HTERT RPE-1 (cell line): ENCODE measurements around the gene HRH1.
"Not testable (repeated sequence)": the region's sequence is repeated elsewhere in the genome, so short reads cannot be mapped to it uniquely, and the experiment has no call there.

ENCODE experiments used
- in situ Hi-C: fragments of 300-500 bp; cut with MboI; formaldehyde crosslinking; loops from 4 replicates; pipeline ENCODE4 v1.14.3; 2020; ENCODE audit warnings: low sequenced_read_pairs

HRH1 gene

DNA sequence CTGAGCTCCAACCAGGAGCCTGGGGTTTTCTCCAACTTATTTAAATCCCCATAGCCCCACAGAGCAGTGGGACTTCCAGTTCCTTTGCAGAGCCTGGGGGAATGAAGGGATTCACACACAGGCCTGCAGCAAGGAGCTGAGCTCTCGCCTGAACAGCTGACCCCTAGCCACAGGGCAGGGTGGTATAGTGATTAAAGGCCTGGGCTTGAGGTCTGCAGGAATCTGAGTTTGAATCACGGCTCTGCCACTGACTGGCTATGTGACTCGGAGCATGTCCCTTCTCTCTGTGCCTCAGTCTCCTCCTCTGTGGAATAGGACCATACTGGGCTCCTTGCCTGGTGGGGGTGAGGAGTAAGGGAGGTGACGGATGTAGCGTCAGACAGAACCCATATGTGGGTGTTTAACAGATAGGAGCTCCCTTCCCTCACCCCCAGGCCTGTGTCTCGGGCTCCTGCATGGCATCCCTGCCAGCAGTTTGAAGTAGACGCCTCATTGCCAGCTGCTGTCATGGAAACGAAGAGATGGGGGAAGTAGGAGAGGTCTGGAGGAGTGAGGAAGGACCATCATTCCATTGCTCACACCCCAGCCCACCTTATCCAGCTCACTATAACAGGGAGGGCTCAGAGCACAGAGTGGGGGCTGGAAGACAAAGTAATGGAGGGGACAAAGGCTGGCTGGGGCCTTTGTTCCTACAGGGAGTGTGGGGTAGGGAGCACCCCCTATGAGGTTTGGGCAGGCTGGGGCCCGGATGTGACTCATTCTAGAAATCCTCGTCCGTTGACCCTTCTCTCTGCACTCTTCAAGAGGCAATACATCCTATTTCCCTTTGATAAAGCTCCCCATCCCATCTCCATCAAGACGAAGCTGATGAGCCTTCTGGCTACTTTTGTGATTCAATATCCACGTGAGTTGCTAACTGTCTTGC is 14.8 kb downstream of the HRH1 start:
- in situ Hi-C loops, result no loop called here

DNA sequence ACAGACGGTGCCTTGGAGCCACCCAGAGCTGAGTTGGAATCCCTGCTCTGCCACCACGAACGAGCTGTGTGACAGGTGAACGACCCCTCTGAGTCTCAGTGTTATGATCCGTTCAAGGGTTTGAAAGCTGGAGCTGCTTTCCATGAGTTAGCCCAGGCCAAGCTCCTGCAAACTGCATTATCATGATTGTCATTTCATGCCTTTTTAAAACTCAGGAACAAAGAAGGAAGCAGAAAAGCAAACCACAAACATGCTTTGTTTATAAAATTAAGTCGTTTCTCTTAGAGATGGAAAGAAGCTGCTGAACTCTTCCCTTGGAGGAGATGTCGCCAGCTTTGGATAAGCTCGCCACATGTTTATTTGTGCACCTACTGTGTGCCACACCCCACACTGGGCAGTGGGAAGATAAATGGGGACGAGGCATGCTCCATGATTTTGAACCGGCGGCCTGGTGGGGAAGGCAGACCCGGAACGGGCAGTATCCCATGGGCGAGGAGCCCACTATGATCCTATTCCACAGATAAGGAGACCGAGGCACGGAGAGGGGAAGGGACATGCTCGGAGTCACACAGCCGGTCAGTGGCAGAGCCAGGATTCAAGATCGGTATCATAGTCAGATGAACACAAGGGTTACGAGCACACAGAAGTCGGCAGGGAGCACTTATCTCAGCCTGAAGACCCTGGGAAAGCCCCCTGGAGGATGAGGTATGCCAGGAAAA is 15.9 kb downstream of the HRH1 start:
- in situ Hi-C loops, result no loop called here

- in situ Hi-C loops, result no loop called here
Observed at GRCh38 chr3:11172096-11172690, 17.9 kb downstream of the HRH1 start.

GRCh38 chr3:11173828-11174465 is 19.7 kb downstream of the HRH1 start:
- in situ Hi-C loops, result no loop called here

- in situ Hi-C loops, result no loop called here
Observed at GRCh38 chr3:11178421-11178820, 24.1 kb downstream of the HRH1 start.

- in situ Hi-C loops, result not testable (repeated sequence)
Observed at GRCh38 chr3:11184328-11184969, 30.2 kb downstream of the HRH1 start.

DNA sequence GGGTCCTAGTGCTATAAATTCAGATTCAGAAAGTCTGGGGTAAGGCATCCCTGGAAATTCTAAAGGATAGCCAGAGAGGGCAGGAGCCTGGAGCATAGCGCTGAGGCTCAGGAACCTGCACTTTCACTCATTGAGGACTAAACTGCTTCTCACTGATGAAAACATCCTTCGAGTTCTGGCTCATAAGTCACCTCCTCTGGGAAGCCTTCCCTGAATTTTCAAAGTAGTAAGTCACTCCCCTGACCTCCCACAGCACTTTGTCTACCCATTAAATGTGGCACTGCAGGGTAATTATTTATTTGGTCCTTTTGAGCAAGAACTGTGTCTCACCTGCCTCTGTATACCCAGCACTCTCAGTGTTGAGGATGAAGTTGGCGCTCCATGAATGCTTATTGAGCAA is 30.9 kb downstream of the HRH1 start:
- in situ Hi-C loops, result no loop called here

DNA sequence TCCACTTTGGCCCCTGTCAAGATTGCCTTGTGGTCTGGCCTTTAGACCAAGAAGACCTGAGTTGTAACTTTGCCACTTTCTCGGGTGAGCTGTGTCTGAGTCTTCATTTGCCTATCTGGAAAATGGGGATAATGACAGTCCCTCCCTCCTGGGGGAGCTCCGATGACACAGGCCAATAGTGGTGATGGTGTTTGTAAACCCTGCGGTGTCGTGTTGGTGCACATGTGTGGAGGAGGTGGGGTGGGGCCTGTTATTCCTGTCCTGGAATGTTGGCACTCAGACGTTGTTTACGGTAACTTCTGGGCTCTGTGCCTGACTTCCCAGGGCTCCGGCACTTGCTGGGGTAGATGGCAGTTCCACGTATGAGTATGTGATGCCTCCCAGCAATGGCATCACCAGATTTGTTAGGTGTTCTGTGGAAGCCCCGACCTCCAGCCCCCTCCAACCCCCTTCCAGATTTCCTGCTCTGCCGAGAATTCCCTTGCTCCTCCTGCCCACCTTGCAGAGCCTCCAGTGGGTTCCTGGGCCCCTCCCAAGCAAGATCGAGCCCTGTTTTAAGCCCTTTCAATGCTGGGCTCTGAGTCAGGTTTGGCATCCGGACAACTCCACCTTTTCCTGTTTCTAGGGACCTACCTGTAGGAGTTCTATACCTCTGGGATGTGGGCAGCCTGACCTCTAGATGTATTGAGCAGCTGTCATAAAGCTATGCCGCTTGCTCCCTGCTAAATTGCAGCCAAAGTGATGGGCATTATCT is 31.4 kb downstream of the HRH1 start:
- in situ Hi-C loops, result no loop called here

DNA sequence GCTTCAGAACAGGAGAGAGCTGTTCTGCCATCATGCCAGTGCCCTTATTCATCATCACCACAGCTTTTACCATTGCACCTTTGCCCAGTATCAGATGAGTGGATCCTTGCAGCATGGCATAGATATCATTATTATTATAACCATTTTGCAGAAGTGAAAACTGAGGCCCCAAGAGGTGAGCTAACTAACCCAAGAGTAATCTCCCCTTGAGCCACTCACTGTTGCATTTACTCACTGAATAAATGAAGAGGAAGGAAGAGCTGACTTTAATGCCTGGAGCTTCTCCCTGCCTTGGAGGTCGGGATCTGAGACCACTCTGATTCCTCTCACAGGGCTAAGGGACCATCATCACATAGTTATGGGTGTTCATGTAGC is 32.0 kb downstream of the HRH1 start:
- in situ Hi-C loops, result no loop called here

DNA sequence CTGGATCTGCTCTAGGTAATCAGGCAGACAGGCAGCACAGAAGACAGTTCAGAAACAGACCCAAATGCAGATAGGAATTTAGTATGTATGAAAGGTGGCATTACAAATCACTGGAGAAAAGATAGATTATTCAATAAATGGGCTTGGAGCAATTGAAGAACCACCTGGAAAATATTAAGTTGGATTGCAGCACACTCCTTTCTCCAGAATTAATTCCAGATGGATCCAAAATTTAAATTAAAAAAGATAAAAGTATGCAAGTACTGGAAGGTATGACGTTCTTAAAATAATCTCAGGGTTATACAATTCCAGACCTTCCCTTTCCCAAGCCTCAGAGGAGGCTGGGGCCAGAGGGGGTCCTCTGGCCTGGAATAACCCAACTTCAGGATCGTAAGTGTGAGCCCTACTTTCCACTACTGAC is 32.5 kb downstream of the HRH1 start:
- in situ Hi-C loops, result no loop called here

DNA sequence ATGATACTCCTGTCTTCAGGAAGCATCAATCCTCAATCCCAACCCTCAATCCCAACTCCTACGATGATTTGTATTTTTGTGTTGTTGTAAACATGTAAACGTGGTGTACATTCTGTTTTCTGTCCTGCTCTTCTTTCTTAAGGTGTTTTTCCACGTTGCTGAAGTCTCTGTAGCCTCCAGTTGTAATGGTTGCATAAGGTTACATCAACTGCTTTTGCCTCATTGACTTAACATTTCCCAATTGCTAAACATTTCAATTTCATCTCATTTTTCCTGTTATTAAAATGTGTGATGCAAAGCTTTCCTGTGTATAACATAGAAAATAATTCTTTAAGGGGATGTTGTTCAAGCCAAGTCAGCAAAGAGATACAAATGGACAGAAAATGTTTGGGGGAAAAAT is 33.4 kb downstream of the HRH1 start:
- in situ Hi-C loops, result no loop called here

DNA sequence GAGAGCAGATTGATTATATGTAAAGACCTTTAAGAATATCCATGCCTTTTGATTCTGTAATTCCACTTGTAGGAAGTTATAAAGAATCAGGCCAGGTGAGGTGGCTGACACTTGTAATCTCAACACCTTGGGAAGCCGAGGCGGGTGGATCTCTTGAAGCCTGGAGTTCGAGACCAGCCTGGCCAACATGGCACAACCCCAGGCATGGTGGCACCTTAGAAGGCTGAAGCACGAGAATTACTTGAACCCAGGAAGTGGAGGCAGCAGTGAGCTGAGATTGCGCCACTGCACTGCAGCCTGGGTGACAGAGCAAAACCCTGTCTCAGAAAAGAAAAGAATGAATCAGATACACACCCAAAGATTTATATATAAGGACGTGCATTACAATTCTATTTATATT is 33.9 kb downstream of the HRH1 start:
- in situ Hi-C loops, result no loop called here

DNA sequence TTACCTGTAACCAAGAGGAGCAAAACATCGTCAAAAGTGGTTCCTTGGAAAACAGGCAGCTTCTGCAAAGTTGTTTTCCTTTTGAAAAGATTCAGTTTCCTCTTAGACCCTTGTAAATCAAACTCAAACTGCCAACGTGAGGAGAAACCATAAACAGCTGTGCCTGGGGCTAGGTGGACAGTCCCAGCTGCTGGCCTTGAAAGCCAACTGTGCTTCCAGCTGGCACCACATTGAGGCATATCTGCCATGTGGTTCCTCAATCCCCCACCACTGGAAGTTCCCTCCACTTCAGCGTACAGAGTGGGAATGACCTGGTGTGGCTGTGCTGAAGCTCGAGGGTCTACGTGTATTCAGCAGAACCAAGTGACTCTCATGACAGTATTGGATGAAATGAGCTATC is 40.9 kb downstream of the HRH1 start:
- in situ Hi-C loops, result no loop called here

GRCh38 chr3:11195721-11196332 is 41.5 kb downstream of the HRH1 start:
- in situ Hi-C loops, result no loop called here

DNA sequence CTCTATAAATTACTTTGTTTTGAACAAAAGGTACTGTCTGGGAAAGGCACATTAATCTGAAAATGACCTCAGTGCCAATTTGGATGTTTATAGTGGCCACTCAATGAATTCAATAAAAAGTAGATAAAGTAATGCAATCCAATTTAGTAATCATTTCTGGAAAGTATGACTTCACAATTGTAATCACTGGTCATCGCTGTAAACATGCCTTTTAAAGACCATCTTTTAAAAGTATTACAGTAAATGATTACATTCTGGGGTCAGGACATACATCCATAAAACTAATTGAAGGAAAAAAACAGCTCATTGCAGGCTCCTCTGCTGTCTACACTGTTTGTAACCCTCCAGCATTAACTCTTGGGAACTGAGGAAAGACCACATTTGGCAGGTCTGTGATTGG is 43.2 kb downstream of the HRH1 start:
- in situ Hi-C loops, result no loop called here

DNA sequence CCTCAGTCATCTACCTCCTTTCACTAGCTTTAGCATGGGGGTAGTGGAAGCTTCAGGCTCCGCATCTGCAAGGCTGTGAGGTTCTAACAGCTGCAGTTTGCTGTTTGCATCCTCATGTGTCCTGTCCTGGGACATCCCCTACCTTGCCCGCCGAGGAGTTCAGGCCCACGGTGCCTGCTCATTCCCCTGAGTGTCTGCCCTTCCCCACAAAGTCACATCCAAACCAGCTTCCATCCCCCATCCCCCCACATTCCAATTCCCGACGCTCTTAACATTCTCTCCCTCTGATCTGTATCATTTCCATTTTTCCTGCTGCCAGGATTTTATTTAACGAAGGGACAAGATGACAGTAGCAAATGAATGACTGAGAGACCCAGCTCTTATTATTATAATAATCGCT is 43.8 kb downstream of the HRH1 start:
- in situ Hi-C loops, result no loop called here

DNA sequence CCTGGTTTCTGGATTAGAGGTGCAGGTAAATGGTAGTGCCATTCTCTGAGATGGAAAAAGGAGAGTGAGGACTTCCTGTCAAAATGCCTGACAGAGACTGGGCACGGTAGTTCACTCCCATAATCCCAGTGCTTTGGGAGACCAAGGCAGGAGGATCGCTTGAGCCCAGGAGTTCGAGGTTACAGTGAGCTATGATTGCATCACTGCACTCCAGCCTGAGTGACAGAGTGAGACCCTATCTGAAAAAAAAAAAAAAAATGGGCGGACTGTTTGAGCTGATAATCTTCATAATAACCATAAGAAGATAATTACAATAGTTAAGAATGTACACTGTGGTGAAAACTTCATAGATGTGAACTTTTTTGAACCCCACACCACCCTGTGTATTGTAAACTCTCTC is 44.2 kb downstream of the HRH1 start:
- in situ Hi-C loops, result no loop called here

DNA sequence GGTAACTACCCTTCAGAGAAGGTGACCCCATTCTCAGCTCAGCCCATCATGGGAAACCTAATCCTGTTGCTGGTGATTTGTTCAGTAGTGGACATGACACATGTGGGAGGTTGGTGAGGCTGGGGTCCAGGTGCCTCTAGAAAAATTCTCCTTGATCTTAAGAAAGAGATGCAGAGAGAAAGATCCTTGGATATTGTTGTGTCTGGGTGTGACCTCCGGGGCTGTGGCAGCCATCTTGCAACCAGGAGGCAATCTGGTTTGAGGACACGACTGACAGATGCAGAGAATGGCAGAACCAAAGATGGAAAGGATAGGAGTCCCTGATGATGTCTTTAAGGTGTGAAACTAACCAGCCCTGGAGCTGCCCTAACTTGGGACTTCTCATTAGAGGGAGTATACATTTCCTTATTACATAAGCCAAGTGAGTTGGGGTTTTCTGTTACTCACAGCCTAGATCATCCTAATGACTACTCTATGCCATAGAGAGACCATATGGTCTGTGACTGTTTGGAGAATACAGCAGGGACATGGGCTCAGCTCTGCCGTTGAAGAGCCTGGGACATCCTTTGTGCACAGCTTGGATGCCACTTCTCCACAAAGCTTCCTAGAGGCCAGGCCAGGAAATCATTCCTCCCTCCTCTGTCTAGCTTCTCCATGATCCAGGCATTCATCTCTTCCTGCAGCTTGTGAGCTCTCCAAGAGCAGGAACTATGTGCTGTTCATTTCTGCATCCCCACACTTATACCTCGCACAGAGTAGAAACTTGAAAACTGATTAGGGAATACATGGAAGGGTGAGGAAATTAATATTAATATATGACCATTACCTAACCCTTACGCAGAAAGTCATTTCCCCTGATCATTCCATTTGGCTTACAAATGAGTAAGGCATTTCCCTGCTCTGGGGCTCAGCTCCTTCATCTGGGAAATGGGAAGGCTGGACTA is 45.9 kb downstream of the HRH1 start:
- in situ Hi-C loops, result no loop called here
